A549 (cell line): ENCODE results near the gene SAMD15. TPM values are rescaled to one million over a fixed set of nuclear protein-coding genes. Genes with fewer than 3 reads are reported as not detected.

Source experiments
- ATAC-seq, 2 experiments: fragments of 200-7000 bp in 1 of 2; fragments of >200 bp in 1 of 2; cut with Nextera tagmentation in 1 of 2; cut with Tn5 transposase in 1 of 2; 3 replicates each; pipeline versions ENCODE4 v1.8.0 to v1.9.1; 2018 to 2020; ENCODE audit warnings: mild to moderate bottlenecking in 1 of 2, moderate library complexity in 1 of 2
- CTCF ChIA-PET: fragments of 300-600 bp; sonication (Branson Sonifier 250); formaldehyde crosslinking; extraction: SDS; loops from one replicate; lab custom pipeline; 2021; ENCODE audit warnings: antibody characterized with exemption, inconsistent platforms; lab: Yijun Ruan, JAX
- POLR2A ChIA-PET: fragments of 350-600 bp; formaldehyde crosslinking; extraction: SDS; loops from one replicate; lab custom pipeline; 2021; ENCODE audit warnings: antibody characterized with exemption, inconsistent platforms; lab: Yijun Ruan, JAX
- DNase-seq, 2 experiments: peaks; one replicate each; pipeline versions ENCODE4 v3.0.0 to v3.0.0-alpha.2; 2011 to 2016; ENCODE audit warnings: low read depth in 1 of 2, low spot score in 1 of 2
- FAIRE-seq: peaks from 2 replicates; lab custom pipeline; 2011; peaks lifted over from hg19 to GRCh38; lab: Jason Lieb, UNC
- H3K27ac ChIP-seq, 2 experiments: fragments of >200 bp; sonication (Bioruptor Twin); formaldehyde crosslinking; 3 replicates each; pipeline ENCODE4 v1.5.1; 2016 to 2017
- H3K4me1 ChIP-seq: fragments of >200 bp; sonication (Bioruptor Twin); formaldehyde crosslinking; 3 replicates; pipeline ENCODE4 v1.6.1; 2016
- H3K4me2 ChIP-seq: fragments of >200 bp; sonication (Bioruptor Twin); formaldehyde crosslinking; 3 replicates; pipeline ENCODE4 v1.6.1; 2016
- H3K4me3 ChIP-seq: fragments of >200 bp; sonication (Bioruptor Twin); formaldehyde crosslinking; 3 replicates; pipeline ENCODE4 v1.5.1; 2016
- H3K9me3 ChIP-seq: fragments of >200 bp; sonication (Bioruptor Twin); formaldehyde crosslinking; 3 replicates; pipeline ENCODE4 v1.6.1; 2016
- CHD4 ChIP-seq: fragments of 200-600 bp; sonication (generic); IDR thresholded peaks from 2 replicates; pipeline ENCODE4 v1.6.1; 2016; ENCODE audit warnings: antibody characterized with exemption, mild to moderate bottlenecking, borderline replicate concordance
- ESRRA ChIP-seq: fragments of 150-350 bp; IDR thresholded peaks from 2 replicates; pipeline ENCODE4 v1.6.1; 2014; ENCODE audit warnings: mild to moderate bottlenecking, low read length, borderline replicate concordance
- HDAC2 ChIP-seq: fragments of 200-600 bp; sonication (generic); IDR thresholded peaks from 2 replicates; pipeline ENCODE4 v1.6.1; 2016
- JUN ChIP-seq, 2 experiments: fragments of >200 bp; sonication (Bioruptor Twin); formaldehyde crosslinking; IDR thresholded peaks; 2 replicates in 1 of 2; 3 replicates in 1 of 2; pipeline ENCODE4 v1.6.1; 2016 to 2017
- KDM5A ChIP-seq: fragments of 200-600 bp; sonication (generic); IDR thresholded peaks from 2 replicates; pipeline ENCODE4 v1.6.1; 2016; ENCODE audit warnings: antibody characterized with exemption, mild to moderate bottlenecking
- PBX3 ChIP-seq: IDR thresholded peaks from 2 replicates; pipeline ENCODE4 v1.6.1; 2012
- PHF8 ChIP-seq: fragments of 200-600 bp; sonication (generic); IDR thresholded peaks from 2 replicates; pipeline ENCODE4 v1.6.1; 2016; ENCODE audit warnings: low read depth, mild to moderate bottlenecking, antibody characterized with exemption, moderate library complexity, borderline replicate concordance
- POLR2A ChIP-seq: IDR thresholded peaks from 2 replicates; pipeline ENCODE4 v1.6.1; 2012; ENCODE audit warnings: mild to moderate bottlenecking, low read length
- POLR2AphosphoS2 ChIP-seq: conservative IDR thresholded peaks from 2 replicates; pipeline ENCODE4 v1.6.1; 2012; ENCODE audit warnings: low read length, improper control_type of control experiment, inconsistent platforms
- RAD21 ChIP-seq, 2 experiments: fragments of >200 bp in 1 of 2; sonication (Bioruptor Twin) in 1 of 2; formaldehyde crosslinking in 1 of 2; IDR thresholded peaks in 1 of 2; conservative IDR thresholded peaks in 1 of 2; 2 replicates in 1 of 2; 3 replicates in 1 of 2; pipeline ENCODE4 v1.6.1; 2012 to 2018; ENCODE audit warnings: inconsistent platforms in 1 of 2
- RARB ChIP-seq: fragments of 250-450 bp; sonication (Bioruptor Pico); IDR thresholded peaks from 2 replicates; pipeline ENCODE4 v1.8.0; 2021; ENCODE audit warnings: mild to moderate bottlenecking, moderate library complexity
- REST ChIP-seq: fragments of 200-600 bp; sonication (generic); IDR thresholded peaks from 2 replicates; pipeline ENCODE4 v1.6.1; 2016; ENCODE audit warnings: antibody characterized with exemption, mild to moderate bottlenecking, moderate library complexity
- RNF2 ChIP-seq: fragments of 200-600 bp; sonication (generic); IDR thresholded peaks from 2 replicates; pipeline ENCODE4 v1.6.1; 2016; ENCODE audit warnings: low read depth, mild to moderate bottlenecking, antibody characterized with exemption, moderate library complexity, borderline replicate concordance
- TP53 ChIP-seq: fragments of 250-450 bp; sonication (Bioruptor Pico); IDR thresholded peaks from 2 replicates; pipeline ENCODE4 v1.5.0; 2021; ENCODE audit warnings: mild to moderate bottlenecking, moderate library complexity
- ZNF302 ChIP-seq: fragments of 250-450 bp; sonication (Bioruptor Pico); IDR thresholded peaks from 2 replicates; pipeline ENCODE4 v1.9.0; 2021; ENCODE audit warnings: inconsistent platforms, mild to moderate bottlenecking, moderate library complexity
- WGBS: methylation state at CpG from one replicate; pipeline ENCODE4 v1.1.6; 2017; ENCODE audit errors: missing lambda C conversion rate; 5-methylcytosine and 5-hydroxymethylcytosine counted together
- polyA plus RNA-seq, 4 experiments: library from polyadenylated mRNA; depleted of rRNA in 3 of 4; stranded (reverse); fragments of >200 nt; fragmentation: RNase III in 1 of 4; extraction: RNeasy Plus Mini Kit Qiagen cat#74134 plus additional on column Dnase treatment in 1 of 4; gene quantifications; 2 replicates in 3 of 4; 3 replicates in 1 of 4; pipeline ENCODE4 v1.2.3, GENCODE V29; 2011 to 2017
- TF ChIP-seq, protein P1 (sequence below): IDR thresholded peaks from 2 replicates; pipeline ENCODE4 v1.6.1; 2012
- TF ChIP-seq, protein P2 (sequence below): fragments of 150-350 bp; IDR thresholded peaks from 2 replicates; pipeline ENCODE4 v1.6.1; 2014; ENCODE audit warnings: low read depth, mild to moderate bottlenecking, low read length
- TF ChIP-seq, protein P3 (sequence below): fragments of 250-450 bp; sonication (Bioruptor Pico); IDR thresholded peaks from 2 replicates; pipeline ENCODE4 v1.5.0; 2020; ENCODE audit warnings: low read depth, mild to moderate bottlenecking, moderate library complexity

Gene SAMD15
- polyA plus RNA-seq, 2 of the 4 experiments (the other 2 are of a cell fraction): 2.0 to 2.1 TPM

- FAIRE-seq (no peak), ATAC-seq (peak; percentile 45 to 61), DNase-seq (no peak)
- TF ChIP-seq, protein P1, sequence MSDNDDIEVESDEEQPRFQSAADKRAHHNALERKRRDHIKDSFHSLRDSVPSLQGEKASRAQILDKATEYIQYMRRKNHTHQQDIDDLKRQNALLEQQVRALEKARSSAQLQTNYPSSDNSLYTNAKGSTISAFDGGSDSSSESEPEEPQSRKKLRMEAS: 0 out of 2 replicates have a peak, but pooled peaks have one; percentile 31
- TF ChIP-seq CHD4: no peak
- H3K4me1 ChIP-seq: peaks cover 13% of the 10 kb centered on the region; the same call in 2 of the 3 replicates
- CTCF ChIA-PET: interaction anchor here (0.5 to 1.7 kb wide), 9 partner anchors 21 to 301 kb away, joined by 3 to 8 read pairs (median 3); no protein-coding TSS in a partner anchor
- no peaks in the 10 kb centered on the region for H3K9me3 ChIP-seq
- 24% methylated on average over 10 of the region's 10 CpGs for WGBS
- H3K4me2 ChIP-seq: peak overlapping the region; percentile 87
- H3K27ac ChIP-seq: peak overlapping the region; percentile 91 to 92
- H3K4me3 ChIP-seq: peak overlapping the region; percentile 91
- POLR2A ChIA-PET: interaction anchor here (0.6 to 1.9 kb wide), 5 partner anchors 12 to 312 kb away, joined by 3 to 24 read pairs (median 4); partner anchors contain the start of genes GSTZ1, POMT2 and VIPAS39
These were observed 294 bp downstream of the SAMD15 start for GRCh38 chr14:77377502-77377844.

- H3K4me3 ChIP-seq: no peak overlapping the region
- POLR2A ChIA-PET: no interaction called here
- ATAC-seq (no peak), FAIRE-seq (no peak)
- H3K4me1 ChIP-seq: peaks cover 13% of the 10 kb centered on the region; the same call in 2 of the 3 replicates
- no peaks in the 10 kb centered on the region for H3K9me3 ChIP-seq
- TF ChIP-seq ESRRA (no peak), RARB (no peak), REST (no peak), RAD21 (conservative IDR thresholded peaks at IDR 0.05 in 1 of 2, IDR thresholded peaks at IDR 0.05 in 1 of 2) (no peak), HDAC2 (no peak), PBX3 (no peak), TP53 (CRISPR knock-in tag) (no peak), PHF8 (no peak), ZNF302 (CRISPR knock-in tag) (no peak), CHD4 (no peak), RNF2 (no peak), POLR2AphosphoS2 (no peak), KDM5A (no peak), JUN (IDR thresholded peaks at IDR 0.05) (no peak), POLR2A (no peak)
- TF ChIP-seq, protein P2, sequence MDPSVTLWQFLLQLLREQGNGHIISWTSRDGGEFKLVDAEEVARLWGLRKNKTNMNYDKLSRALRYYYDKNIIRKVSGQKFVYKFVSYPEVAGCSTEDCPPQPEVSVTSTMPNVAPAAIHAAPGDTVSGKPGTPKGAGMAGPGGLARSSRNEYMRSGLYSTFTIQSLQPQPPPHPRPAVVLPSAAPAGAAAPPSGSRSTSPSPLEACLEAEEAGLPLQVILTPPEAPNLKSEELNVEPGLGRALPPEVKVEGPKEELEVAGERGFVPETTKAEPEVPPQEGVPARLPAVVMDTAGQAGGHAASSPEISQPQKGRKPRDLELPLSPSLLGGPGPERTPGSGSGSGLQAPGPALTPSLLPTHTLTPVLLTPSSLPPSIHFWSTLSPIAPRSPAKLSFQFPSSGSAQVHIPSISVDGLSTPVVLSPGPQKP: no peak
- TF ChIP-seq, protein P3, sequence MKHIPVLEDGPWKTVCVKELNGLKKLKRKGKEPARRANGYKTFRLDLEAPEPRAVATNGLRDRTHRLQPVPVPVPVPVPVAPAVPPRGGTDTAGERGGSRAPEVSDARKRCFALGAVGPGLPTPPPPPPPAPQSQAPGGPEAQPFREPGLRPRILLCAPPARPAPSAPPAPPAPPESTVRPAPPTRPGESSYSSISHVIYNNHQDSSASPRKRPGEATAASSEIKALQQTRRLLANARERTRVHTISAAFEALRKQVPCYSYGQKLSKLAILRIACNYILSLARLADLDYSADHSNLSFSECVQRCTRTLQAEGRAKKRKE: no peak
- TF ChIP-seq, all 56 proteins: peak for 0
- 75% methylated on average over 6 of the region's 6 CpGs for WGBS
- no peak for DNase-seq
- Histone ChIP-seq H3K27ac (no peak overlapping the region), H3K4me2 (no peak overlapping the region)
- CTCF ChIA-PET: no interaction called here
These were observed 1.5 kb downstream of the SAMD15 start for GRCh38 chr14:77378701-77379100.
